ENCODE results near the gene BTBD9.

The BTBD9 gene

DNA sequence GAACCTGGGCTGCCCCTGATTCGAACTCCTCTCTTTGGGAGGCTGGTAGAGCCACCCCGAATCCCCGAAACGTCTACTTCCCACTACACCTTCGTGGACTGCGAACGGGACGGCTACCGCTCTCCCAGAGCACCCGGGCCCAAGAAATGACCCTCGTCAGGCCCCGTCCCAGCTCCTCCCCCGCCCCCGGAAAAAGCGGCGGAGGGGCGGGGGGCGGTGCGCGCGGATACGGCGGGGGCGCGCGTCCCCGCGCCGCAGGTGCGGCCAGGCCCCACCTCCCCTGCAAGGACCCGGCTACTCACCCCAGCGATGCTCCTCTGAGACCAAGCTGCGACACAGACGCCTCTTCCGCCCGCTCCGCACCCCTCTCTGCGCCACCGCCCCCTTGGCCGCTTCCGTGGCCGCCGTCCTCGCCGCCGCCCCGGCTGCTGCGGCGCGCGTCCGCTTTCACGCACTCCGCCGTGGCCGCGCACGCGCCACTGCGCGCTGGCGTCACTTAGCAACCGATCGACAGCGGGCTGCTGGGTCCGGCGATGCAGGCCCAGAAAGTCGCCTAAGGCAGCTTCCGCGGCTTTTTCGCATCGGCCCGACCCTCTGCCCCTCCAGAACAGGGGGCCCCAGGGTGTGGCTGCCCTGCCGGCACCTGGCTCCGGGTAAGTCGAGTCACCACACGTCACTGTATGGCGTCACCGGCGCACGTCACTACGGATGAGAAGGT is at the start of gene BTBD9:
Gene BTBD9, minus strand, starts transcription at position 432 of the 718 bp plus-strand sequence.
- DNase-seq: peak; percentile 78

DNA sequence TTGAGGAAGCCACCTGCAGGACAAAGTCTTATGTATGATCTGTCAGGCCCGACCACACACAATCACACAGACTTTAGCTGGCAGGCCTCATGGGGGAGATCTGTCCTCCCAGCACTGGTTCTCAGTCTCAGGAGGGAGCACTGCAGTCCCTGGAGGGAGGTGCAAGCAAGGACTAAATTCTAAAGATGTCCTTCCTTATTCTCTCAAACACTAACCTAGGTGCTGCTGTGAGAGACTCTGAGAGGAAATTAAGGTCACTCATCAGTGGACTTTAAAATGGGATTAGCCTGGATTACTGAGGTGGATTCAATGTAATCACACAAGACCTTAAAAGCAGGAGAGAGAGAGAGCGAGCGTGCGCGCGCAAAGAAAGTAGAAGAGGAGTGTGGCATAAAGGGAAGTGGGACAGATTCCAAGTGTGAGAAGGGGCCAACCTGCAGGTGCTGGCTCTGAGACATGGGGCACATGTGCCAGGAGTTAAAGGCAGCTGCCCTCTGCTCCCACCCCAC is 48.9 kb upstream of the BTBD9 start:
- DNase-seq: peak; percentile 24

DNA sequence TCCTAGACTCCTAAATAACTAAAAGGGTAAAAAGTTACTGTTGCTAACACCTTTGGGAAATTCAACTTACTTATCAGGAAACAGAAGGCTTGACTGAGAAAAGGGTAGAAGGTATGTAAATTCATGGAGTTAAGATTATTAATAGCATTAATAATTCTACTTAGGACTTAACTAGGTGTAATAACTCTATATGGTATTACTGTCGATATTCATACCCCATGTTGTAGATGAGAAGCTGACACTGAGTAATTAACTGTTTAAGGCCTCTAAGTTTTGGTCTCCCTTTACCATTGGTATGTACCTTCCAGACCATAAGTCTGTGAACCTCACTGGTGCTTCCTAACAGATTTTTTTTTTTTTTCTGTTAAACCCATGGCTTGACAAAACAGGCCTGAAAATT is 47.8 kb upstream of the BTBD9 start:
- no peak for DNase-seq

GRCh38 chr6:38687043-38687353 is 47.3 kb upstream of the BTBD9 start:
- DNase-seq: no peak

DNA sequence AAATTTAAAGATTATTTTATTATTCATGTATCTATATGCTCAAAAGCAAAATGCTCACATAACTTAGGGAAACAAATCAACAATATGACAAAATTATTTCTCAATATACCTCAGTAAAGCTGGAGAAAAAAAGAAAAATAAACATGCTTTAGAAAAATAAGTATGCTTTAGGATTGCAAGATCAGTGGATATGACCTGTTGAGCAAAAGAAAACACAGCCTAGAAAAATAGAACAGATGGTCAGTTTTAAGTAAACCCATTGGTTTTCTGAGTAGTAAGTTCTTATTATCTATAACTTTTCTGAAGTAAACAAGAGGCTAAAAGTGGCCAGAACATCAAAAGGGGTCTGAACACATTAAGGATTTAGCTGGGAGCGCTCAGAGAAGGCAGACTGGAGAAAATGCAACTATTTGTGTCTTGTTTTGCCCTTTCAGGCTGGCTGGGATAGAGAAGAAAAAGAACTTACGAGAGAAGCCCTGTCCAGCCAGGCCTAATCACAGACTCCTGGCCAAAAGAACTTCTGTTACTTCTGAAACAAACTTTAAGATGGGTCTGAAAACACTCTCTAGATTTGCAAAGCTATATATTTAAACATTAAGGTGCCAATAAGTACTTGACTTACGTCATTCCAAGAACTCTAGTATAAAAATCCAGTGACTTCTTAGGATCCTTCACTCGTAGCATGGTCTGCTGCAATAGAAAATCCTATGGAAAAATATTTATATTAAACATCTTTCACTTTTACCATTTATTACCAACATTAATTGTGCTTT is 46.7 kb upstream of the BTBD9 start:
- no peak for DNase-seq

DNA sequence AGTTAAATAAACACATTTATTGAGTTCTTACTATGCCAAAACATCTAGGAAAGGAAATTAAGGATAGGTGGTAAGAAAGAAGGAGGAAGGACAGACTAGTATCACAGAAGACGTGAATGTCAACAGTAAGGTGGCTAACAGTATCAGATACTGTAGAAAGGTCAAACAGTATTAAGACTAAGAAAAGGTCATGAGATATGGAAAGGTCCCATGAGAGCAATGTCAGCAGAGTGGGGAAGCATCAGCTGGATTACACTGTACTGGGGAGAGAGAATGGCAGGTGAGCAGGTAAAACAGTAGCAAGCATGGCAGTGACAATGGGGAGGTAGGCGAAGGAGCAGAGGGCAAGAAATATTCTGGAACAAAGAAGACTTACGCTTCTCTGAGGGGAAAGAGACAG is 45.2 kb upstream of the BTBD9 start:
- no peak for DNase-seq

- no peak for DNase-seq
These were observed 44.5 kb upstream of the BTBD9 start for GRCh38 chr6:38684237-38684636.

GRCh38 chr6:38681850-38682249 is 42.1 kb upstream of the BTBD9 start:
- DNase-seq: no peak

DNA sequence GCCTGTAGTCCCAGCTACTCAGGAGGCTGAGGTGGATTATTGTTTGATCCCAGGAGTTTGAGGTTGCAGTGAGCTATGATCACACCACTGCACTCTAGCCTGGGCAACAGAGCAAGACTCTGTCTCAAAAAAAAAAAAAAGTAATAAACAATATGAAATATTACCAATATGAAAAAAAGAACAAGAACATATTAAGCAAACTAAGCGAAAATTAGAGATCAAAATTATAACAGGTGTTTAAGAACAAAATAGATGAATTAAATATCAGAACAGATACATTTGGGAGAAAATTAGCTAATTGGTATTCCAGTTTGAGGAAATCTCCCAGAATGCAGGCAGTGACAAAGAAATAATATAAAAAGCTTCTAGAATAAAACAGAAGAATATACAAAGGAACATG is 39.9 kb upstream of the BTBD9 start:
- DNase-seq: no peak

GRCh38 chr6:38678178-38678760 is 38.5 kb upstream of the BTBD9 start:
- DNase-seq: no peak

- no peak for DNase-seq
These were observed 37.3 kb upstream of the BTBD9 start for GRCh38 chr6:38676974-38677544.

- no peak for DNase-seq
These were observed 36.7 kb upstream of the BTBD9 start for GRCh38 chr6:38676236-38676973.

DNA sequence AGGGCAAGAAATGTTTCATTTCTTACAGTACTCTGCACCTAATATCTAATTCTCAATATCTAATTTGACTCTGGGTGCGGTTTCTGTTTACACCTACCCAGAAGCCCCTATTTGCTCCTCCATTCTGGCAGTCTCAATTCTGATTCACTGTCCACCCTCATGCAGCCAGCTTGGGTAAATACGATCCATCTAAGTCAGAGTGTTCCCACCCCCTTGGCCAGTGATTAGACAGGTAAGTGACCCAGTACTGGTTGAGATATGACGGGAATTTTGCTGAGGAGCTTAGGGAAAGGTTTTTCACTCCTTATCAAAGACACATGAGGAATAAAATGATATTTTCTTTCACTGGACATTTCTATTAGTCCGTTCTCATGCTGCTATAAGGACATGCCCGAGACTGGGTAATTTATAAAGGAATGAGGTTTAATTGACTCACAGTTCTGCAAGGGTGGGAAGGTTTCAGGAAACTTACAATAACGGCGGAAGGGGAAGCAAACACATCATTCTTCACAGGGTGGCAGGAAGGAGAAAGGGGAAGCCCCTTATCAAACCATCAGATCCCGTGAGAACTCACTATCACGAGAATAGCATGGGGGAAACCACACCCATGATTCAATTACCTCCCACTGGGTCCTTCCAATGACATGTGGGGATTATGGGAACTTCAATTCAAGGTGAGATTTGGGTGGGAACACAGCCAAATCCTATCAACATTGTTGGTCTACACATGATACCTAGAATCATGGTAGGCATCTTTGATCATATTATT is 33.9 kb upstream of the BTBD9 start:
- no peak for DNase-seq

GRCh38 chr6:38671885-38672467 is 32.2 kb upstream of the BTBD9 start:
- peak; percentile 33 for DNase-seq

GRCh38 chr6:38658418-38659167 is 18.9 kb upstream of the BTBD9 start:
- DNase-seq: no peak

DNA sequence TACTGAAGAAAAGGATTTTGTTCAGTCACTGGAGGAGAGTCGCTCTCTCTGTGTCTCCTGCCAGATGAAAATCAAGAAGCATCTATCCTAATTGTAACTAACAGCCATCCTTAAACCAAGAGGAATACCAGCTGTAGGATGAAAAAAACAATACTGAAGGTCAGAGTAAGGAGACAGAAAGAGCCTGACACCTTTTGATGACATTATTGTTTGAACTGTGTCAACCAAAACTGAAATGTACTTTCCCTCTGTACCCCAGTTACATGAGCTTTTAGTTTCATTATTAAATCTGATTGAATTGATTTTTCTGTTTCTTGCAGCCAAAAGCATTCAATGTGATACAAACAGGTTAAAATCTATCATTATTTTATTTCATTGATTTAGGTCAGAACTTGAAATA is 17.2 kb upstream of the BTBD9 start:
- DNase-seq: no peak

DNA sequence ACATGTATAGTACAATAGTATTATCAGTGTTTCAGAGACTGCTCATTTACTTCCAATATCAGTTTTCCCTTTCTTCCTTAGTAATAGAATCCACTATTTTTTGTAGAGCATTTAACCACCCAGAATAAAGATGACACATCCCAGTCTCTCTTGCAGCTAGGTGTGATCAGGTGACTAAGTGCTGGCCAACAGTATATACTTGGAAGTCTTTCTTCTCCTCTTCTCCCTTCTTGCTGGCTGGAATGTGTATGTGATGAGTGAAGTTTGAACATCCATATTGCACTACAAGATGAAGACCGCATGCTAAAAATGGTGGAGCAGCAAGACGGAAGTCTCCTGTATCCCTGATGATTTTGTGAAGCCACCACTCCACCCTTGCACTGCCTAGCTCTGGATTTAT is 14.5 kb upstream of the BTBD9 start:
- no peak for DNase-seq

GRCh38 chr6:38651121-38651784 is 11.5 kb upstream of the BTBD9 start:
- DNase-seq: no peak

DNA sequence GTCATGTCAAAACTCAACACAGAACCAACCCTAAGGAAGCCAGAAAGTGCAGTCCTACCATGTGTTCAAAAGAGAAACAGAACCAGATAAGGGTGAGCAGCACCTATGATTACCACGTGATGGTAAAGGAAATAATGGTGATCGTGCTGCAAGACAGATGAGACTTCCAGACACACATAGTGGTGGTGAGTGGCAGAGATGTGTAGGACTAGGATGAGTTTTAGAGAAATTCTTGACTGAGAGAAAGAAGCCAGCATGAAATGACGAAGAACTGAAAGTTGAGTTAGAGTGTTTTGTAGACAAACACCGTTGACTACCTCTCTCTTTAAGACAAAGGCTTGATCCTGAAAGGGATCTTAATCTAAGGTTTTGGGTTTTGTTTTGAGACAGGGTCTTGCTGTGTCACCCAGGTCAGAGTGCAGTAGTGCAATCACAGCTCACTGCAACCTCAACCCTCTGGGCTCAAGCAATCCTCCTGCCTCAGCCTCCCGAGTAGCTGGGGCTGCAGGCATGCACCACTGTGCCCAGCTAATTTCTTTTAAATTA is 10.6 kb upstream of the BTBD9 start:
- no peak for DNase-seq

DNA sequence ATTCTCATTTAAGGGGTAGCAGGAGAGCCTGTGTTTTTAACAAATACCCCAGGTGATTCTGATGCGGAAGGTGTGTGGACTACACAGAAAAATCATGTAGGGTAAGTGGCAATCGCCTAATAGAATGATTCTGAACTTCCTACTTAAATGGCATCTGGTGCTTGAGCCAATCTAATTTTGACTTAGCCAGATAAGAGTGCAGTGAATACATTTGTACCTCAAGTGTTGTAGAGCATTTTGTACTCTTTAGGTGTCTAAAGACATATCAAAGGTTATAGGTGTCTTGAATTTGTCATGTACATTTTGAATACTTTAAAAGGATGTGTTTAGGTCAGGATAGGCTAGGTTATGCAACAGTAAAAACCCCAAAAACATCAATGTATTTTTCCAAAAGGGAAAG is 10.0 kb upstream of the BTBD9 start:
- no peak for DNase-seq
